T-helper 2 cell (primary cell): Measurements from ENCODE around the gene B4GALT3.

Experiments used
- DNase-seq, 5 experiments: peaks; one replicate each; pipeline versions ENCODE4 v3.0.0 to v3.0.0-alpha.2; 2012 to 2022

The B4GALT3 gene

GRCh38 chr1:161201836-161202712 lies 24.8 kb upstream of the B4GALT3 start, which contains the start of gene NDUFS2:
TSS of gene NDUFS2 (plus strand) at chr1:161202367. CDS start at chr1:161202386, 19 bp downstream.
- DNase-seq: peak; percentile 84 to 99 (median 91)

GRCh38 chr1:161200992-161201835 lies 23.9 kb upstream of the B4GALT3 start:
- no peak for DNase-seq

- no peak for DNase-seq
Measured at GRCh38 chr1:161200421-161200991, 23.2 kb upstream of the B4GALT3 start.

GRCh38 chr1:161199506-161200139 lies 22.3 kb upstream of the B4GALT3 start:
- DNase-seq: no peak

- DNase-seq: no peak
Measured at GRCh38 chr1:161198897-161199431, 21.7 kb upstream of the B4GALT3 start, which contains the start of gene ADAMTS4. TSS of gene ADAMTS4 (minus strand) at chr1:161199054. CDS start at chr1:161198627, 427 bp downstream.

GRCh38 chr1:161198194-161198896 lies 21.0 kb upstream of the B4GALT3 start:
- DNase-seq: no peak

GRCh38 chr1:161197560-161198193 lies 20.4 kb upstream of the B4GALT3 start:
- DNase-seq: no peak

- no peak for DNase-seq
Measured at GRCh38 chr1:161196521-161197451, 19.5 kb upstream of the B4GALT3 start.

- no peak for DNase-seq
Measured at GRCh38 chr1:161196111-161196510, 18.8 kb upstream of the B4GALT3 start.

- no peak for DNase-seq
Measured at GRCh38 chr1:161195171-161195570, 17.9 kb upstream of the B4GALT3 start.

- no peak for DNase-seq
Measured at GRCh38 chr1:161193561-161194235, 16.4 kb upstream of the B4GALT3 start.

- DNase-seq: peak in 4 of 5 experiments; percentile 41 to 82 (median 48)
Measured at GRCh38 chr1:161192476-161193465, 15.5 kb upstream of the B4GALT3 start.

- DNase-seq: no peak
Measured at GRCh38 chr1:161191971-161192370, 14.7 kb upstream of the B4GALT3 start.

- no peak for DNase-seq
Measured at GRCh38 chr1:161190962-161191521, 13.7 kb upstream of the B4GALT3 start.

GRCh38 chr1:161189036-161189435 lies 11.7 kb upstream of the B4GALT3 start:
- DNase-seq: no peak

- DNase-seq: no peak
Measured at GRCh38 chr1:161188381-161188780, 11.1 kb upstream of the B4GALT3 start.

GRCh38 chr1:161187311-161187710 lies 10.0 kb upstream of the B4GALT3 start:
- no peak for DNase-seq
